ENCODE results near the gene APC2.
"Not testable (repeated sequence)": the region's sequence is repeated elsewhere in the genome, so short reads cannot be mapped to it uniquely, and the experiment has no call there.

APC2 gene

DNA sequence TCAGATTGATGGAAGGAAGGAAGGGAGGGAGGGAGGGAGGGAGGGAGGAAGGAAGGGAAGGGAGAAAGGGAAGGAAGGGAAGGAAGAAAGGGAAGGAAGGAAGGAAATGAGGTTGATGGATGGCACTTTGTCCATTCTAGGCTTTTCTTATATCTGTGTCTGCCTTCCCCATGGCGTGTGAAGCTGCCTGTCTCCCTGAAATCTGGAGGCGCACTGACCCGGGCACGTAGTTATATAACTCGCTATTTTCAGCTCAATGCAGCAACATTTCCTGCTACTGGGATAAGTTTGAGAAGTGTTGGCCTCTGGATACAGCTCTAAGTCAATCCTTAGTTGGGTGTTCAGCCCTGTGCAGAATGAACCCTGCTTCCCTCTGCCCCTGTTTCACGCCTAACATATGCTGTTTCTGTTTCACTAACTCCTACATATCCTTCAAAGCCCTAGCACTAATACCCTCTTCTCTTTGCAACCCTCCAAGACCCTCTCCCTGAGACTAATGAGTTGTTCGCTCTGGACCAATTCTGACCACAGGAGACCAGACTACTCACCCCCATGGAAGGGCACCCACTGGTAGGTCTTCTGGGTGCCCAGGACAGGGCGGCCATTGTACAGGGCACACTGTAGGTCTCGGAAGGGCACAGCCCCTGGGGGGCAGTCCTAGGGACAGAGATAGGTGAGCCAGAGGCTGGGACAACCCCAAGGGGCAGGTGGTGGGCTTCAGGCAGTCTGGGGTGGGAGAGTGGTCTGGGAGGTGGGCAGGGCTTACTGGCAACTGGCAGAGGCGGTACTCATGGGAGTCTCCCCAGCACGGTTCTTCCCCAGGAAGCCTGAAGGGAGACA, 59.9 kb downstream of the APC2 start:
- no peak for DNase-seq

DNA sequence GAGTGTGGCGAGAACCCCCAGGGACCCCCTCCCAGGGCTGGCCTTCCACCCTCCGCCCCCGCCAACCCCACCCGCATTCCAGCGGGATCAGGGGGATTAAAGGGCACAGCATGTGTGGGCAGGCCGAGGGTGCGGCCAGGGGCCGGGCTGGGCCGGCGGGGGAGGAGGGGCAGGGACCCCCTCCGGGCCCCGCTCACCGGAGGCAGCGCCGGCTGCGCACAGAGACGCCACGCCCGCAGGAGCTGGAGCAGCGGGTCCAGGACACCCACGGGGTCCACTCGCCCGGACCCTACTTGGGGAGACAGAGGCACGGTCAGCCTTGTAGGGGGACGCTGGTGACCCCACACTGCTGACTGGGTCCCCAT, 60.5 kb downstream of the APC2 start:
- TF ChIP-seq GATA1 (IDR thresholded peaks at IDR 0.05; ENCODE audit: low read depth, low read length) (no peak), POLR2A (IDR thresholded peaks at IDR 0.05; ENCODE audit: low read length) (no peak)
- no peak for DNase-seq

More for the DNA sequence above, 59.9 kb downstream of the APC2 start:
- TF ChIP-seq GATA1 (IDR thresholded peaks at IDR 0.05; ENCODE audit: low read depth, low read length) (no peak), POLR2A (IDR thresholded peaks at IDR 0.05; ENCODE audit: low read length) (no peak)

DNA sequence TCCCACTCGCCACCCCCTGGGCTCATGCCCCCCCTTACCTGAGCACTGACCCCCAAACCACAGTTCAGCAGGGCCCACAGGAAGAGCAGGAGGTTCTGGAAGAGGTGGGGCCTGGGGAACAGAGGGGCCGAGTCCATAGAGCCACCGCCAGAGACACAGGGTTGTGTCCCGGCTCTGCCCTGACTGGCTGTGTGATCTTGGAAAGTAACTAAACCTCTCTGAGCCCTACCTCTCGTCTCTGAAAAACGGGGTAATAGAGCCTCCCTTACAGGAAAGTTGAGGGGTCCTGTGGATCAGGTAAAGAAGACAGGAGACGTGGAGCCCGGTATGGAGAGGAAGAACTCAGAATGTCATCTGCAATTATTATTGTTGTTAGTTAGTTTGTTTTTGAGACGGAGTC, 60.9 kb downstream of the APC2 start:
- no peak for TF ChIP-seq POLR2A (IDR thresholded peaks at IDR 0.05; ENCODE audit: low read length)
- no peak for TF ChIP-seq GATA1 (IDR thresholded peaks at IDR 0.05; ENCODE audit: low read depth, low read length)
- no peak for DNase-seq

DNA sequence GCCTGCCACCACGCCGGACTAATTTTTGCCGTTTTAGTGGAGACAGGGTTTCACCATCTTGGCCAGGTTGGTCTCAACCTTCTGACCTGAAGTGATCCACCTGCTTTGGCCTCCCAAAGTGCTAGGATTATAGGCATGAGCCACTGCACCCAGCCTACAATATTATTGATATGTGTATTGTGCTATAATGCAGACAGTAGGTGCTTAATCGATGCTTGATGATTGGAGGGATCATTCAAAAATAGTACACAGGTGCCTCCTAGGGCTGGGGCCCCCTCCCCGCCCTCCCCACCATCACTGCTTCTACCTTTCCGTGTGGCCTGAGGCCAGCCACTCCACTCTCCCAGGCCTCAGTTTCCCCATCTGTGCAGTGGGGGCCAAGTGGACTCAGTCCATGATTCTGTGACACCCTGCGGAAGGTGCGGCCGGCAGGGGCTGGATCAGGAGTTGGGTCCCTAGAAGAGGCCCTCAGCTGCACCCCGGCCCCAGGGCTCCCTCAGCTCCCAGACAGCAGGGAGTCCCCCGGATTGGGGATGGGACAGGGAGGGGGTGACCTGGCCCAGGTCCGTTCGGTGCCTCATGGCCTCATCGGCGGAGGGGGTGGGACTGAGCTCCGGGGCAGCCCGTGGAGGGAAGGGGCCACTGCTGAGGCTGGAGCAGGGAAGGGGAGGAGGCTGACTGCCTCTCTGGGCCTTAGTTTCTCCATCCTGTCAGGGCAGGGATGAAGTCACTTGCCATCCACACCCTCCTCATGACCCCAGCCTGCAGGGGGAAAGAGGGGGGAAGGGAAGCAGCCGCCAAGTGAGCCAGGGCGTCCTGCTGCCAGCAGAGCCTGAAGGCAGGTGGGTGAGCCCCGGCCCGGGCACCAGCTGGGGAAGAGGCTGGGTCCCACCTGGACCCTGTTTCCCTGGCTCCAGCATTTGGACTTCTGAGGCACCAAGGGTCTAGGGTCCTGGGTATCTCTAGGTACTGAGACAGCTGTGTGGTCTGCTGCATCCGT, 61.7 kb downstream of the APC2 start:
- DNase-seq: no peak

GRCh38 chr19:1512671-1513498, 63.0 kb downstream of the APC2 start, which contains the start of gene ADAMTSL5:
ADAMTSL5 (minus strand) TSS chr19:1513019; CDS start chr19:1510943, 2,076 bp downstream.
- TF ChIP-seq POLR2A (IDR thresholded peaks at IDR 0.05; ENCODE audit: low read length): no peak
- TF ChIP-seq GATA1 (IDR thresholded peaks at IDR 0.05; ENCODE audit: low read depth, low read length): no peak
- DNase-seq: peak; percentile 83 to 87

More for the DNA sequence above, 61.7 kb downstream of the APC2 start:
- TF ChIP-seq GATA1 (IDR thresholded peaks at IDR 0.05; ENCODE audit: low read depth, low read length) (no peak), POLR2A (IDR thresholded peaks at IDR 0.05; ENCODE audit: low read length) (no peak)

GRCh38 chr19:1513499-1514294, 63.8 kb downstream of the APC2 start:
- peak; percentile 78 to 87 for DNase-seq
- no peak for TF ChIP-seq POLR2A (IDR thresholded peaks at IDR 0.05; ENCODE audit: low read length)
- no peak for TF ChIP-seq GATA1 (IDR thresholded peaks at IDR 0.05; ENCODE audit: low read depth, low read length)

GRCh38 chr19:1514295-1514661, 64.4 kb downstream of the APC2 start:
- TF ChIP-seq POLR2A (IDR thresholded peaks at IDR 0.05; ENCODE audit: low read length) (no peak), GATA1 (IDR thresholded peaks at IDR 0.05; ENCODE audit: low read depth, low read length) (no peak)
- DNase-seq: no peak

GRCh38 chr19:1514986-1515721, 65.2 kb downstream of the APC2 start:
- no peak for TF ChIP-seq GATA1 (IDR thresholded peaks at IDR 0.05; ENCODE audit: low read depth, low read length)
- no peak for TF ChIP-seq POLR2A (IDR thresholded peaks at IDR 0.05; ENCODE audit: low read length)
- DNase-seq: no peak

DNA sequence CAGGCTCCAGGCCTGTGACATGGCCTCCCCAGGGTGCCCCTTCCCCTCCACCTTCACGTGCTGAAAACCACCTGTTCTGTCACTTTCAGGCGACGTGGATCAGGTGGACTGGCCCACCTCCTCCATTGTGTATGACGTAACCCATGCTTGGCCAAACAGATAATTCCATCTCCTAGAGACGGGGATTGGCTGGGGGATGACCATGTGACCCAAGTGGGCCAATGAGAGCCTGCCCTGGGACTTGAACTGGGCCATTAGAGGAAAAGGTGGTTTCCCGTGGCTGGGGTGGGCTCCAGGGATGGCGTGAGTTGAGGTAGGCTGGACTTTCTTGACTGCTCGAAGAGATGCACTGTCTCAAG, 66.5 kb downstream of the APC2 start:
- no peak for DNase-seq
- TF ChIP-seq GATA1 (IDR thresholded peaks at IDR 0.05; ENCODE audit: low read depth, low read length) (no peak), POLR2A (IDR thresholded peaks at IDR 0.05; ENCODE audit: low read length) (no peak)

DNA sequence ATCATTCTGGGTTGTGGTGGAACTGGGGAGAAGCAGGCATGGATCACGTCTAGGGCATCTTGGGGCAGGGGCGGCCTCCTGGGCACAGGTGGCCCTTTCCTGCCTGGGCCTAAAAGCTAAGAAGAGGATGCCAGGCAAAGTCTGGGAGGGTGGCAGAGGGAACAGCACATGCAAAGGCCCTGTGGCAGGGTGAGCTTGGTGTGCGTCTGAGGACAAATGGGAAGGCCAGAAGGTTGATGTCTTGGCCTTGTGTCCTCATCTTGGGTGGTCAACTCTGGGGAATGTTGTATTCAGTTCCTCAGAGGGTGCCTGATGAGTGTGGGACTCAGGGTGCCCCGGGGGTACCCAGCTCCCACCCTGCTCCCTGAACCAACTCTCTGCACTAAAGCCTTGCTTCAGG, 68.5 kb downstream of the APC2 start:
- no peak for DNase-seq
- no peak for TF ChIP-seq GATA1 (IDR thresholded peaks at IDR 0.05; ENCODE audit: low read depth, low read length)
- TF ChIP-seq POLR2A (IDR thresholded peaks at IDR 0.05; ENCODE audit: low read length): no peak

DNA sequence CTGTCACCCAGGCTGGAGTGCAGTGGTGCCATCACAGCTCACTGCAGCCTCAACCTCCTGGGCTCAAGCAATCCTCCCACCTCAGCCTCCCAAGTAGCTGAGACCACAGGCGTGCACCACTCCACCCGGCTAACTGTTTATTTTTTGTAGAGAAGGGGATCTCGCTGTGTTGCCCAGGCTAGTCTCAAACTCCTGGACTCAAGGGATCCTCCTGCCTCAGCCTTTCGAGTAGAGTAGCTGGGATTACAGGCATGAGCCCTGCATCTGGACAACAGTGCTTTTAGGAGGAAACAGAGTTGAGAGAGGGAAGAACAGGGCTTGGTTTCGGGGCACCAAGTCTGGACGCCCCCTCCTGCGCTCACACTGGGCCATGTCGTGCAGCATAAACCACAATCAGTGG, 69.9 kb downstream of the APC2 start:
- DNase-seq: not testable (repeated sequence)

- no peak for DNase-seq
- TF ChIP-seq POLR2A (IDR thresholded peaks at IDR 0.05; ENCODE audit: low read length): no peak
- TF ChIP-seq GATA1 (IDR thresholded peaks at IDR 0.05; ENCODE audit: low read depth, low read length): no peak
Observed at GRCh38 chr19:1520203-1520780, 70.4 kb downstream of the APC2 start.
